Lower leg skin (tissue), 3 donors: ENCODE results near the gene MYH9.

Experiments used
- CTCF ChIP-seq, 3 donors: fragments of 450-650 bp; IDR thresholded peaks; one replicate each; pipeline ENCODE4 v1.5.1; 2016; ENCODE audit warnings: antibody characterized with exemption in 3 of 3, mild to moderate bottlenecking in 3 of 3, moderate library complexity in 2 of 3
- POLR2A ChIP-seq, 2 donors: fragments of 450-650 bp; IDR thresholded peaks; one replicate each; pipeline ENCODE4 v1.6.1; 2016 to 2017; ENCODE audit warnings: antibody characterized with exemption in 2 of 2, mild to moderate bottlenecking in 1 of 2, moderate library complexity in 1 of 2

GRCh38 chr22:36303115-36303467 lies 84.7 kb downstream of the MYH9 start:
- TF ChIP-seq CTCF (IDR thresholded peaks at IDR 0.05) = no peak
- TF ChIP-seq POLR2A (IDR thresholded peaks at IDR 0.05) = no peak
